LNCAP (cell line): ENCODE data around the gene RPL22.

Experiments
- TF ChIP-seq, protein P1 (sequence below): fragments of 450-650 bp; IDR thresholded peaks from 2 replicates; pipeline ENCODE4 v1.5.1; 2017; ENCODE audit warnings: mild to moderate bottlenecking

RPL22 gene

DNA sequence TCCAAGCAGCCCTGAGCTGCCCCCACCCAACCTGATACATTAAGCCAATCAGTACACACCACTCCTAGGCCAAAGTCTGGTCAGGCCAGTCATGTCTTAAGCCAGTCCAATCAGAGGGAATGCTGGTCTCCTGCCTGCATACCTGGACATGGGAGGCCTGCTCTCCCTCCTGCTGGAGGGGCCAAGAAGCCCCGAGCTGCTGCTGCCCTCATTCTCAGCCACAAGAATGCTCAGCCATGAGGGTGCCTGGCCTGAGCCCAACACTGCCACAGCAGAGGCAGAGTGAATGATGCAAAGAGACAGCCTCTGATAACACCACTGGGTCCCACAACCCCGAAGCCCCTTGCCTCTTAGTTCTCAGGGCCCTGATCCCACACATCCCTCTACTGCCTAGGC, 42.3 kb downstream of the RPL22 start:
- TF ChIP-seq, protein P1, sequence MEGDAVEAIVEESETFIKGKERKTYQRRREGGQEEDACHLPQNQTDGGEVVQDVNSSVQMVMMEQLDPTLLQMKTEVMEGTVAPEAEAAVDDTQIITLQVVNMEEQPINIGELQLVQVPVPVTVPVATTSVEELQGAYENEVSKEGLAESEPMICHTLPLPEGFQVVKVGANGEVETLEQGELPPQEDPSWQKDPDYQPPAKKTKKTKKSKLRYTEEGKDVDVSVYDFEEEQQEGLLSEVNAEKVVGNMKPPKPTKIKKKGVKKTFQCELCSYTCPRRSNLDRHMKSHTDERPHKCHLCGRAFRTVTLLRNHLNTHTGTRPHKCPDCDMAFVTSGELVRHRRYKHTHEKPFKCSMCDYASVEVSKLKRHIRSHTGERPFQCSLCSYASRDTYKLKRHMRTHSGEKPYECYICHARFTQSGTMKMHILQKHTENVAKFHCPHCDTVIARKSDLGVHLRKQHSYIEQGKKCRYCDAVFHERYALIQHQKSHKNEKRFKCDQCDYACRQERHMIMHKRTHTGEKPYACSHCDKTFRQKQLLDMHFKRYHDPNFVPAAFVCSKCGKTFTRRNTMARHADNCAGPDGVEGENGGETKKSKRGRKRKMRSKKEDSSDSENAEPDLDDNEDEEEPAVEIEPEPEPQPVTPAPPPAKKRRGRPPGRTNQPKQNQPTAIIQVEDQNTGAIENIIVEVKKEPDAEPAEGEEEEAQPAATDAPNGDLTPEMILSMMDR, result no peak

DNA sequence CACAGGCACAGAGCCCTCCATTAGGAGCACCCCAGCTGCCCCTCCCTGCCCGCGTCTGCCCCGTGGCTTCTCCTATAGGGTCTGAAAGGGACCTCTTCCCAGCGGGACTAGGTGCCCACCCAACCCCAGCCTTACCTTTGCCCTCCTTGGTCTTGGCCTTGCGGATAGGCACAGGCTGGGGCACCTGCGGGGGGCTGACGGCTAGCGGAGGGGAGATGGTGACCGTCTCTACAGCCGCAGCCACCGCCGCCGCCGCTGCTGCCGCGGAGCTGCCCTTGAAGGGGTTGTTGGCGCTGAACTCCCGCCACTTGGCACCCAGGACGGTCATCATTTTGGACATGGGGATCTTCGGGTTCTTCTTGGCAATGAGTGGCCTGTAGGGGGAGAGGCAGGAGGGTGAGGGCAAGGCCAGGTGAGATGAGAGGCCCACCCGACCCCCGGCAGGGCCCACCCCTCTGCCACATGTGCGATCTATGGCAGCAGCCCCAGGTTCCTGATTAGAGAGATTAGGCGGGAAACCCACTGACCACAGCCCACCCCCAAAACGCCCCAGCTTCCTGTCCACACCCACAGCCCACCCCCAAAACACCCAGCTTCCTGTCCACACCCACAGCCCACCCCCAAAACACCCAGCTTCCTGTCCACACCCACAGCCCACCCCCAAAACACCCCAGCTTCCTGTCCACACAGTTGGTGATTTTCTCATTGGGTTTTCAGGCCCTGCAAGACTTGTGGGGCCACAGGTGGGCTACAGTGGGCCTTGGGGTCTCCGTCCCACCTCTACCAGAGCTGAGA, 44.7 kb downstream of the RPL22 start:
- TF ChIP-seq, protein P1, result no peak

DNA sequence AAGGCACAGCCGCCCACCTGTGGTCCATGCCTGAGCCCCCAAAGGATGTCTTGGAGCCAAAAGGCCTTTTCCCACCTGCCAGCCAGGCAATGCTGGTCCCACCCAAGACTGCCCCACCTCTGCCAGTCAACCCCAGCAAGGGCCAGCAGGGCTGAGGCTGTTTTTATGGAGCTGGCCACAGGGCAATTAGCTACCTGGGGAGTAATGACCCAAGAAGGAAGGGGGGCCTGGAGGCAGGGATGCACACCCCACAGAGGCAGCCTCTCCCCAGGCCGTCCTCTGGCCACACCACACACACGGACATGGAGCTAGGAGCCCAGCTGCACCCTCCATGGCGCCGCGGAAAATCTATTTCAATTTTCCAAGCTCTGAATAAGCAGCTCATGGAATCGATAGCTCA, 46.5 kb downstream of the RPL22 start:
- TF ChIP-seq, protein P1, result no peak

DNA sequence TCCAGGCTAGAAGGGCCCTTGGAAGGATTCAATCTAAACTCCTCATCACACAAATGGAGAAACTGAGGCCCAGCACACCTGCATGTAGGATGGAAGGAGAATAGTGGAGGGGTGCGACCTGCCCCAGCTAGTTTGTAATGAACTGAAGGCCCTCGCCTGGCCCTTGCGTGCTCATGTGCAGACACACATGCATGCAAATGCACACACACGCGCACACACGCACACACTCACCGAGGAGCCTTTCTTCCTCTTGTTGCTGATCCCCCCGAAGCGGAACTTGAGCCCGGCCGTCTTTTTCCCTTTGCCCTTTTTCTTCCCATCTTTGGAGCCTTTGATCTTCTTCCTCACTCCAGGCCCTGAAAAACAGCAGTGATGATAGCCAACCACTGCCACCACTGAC, 47.2 kb downstream of the RPL22 start:
- TF ChIP-seq, protein P1, result no peak

DNA sequence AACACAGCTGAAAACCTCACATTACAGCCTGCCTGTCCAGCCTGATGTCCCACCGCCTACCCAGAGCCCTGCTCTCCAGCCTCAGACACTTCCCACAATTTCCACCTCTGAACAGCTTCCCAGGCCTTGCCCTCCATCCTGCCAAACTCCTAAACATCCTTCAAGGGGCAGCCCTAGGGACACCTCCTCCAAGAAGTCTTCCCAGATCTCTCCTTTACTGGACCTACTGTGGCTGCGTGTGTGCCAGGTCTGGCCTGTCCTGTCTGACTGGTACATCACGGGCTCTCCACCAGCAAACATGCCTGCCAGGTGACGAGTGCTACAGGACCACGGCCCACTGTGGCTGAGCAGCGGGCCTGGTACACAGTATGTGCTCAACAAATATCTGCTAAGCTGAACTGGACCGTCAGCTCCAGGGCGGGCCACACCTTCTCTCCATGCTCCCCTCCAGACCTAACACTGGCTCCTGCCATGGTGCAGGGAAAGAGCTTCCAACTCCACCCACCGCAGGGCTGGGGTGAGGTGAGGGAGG, 48.0 kb downstream of the RPL22 start:
- TF ChIP-seq, protein P1, result no peak

DNA sequence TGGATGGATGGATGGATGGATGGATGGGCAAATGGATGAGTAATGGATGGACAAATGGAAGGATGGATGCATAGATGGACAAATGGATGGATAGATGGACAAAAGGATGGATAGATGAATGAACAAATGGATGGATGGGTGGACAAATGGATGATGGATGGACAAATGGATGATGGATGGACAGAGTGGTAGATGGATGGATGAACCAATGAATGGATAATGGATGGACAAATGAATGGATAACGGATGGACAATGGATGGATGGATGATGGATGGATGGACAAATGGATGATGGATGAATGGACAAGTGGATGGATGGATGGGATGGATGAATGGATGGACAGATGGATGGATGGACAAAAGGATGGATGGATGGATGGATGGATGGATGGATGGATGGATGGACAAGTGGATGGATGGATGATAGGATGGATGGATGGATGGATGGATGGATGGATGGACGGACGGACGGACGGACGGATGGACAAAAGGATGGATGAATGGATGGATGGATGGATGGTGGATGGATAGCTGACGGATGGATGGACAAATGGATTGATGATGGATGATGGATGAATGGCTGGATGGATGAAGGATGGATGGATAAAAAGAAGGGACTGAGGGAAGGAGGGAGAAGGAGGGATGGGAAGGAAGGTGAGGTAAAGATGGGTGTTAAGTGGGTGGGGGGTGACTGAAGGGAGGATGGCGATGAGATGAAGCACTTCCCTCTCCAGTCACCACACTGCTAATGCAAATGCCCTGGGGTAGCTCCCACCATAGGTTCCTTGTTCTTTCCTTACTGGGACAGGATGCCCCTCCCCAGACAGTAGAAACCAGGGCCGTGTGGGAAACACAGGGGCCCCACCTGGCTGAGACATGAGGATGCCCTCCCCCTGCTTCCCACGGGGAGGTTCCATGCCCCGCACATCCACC, 49.1 kb downstream of the RPL22 start:
- TF ChIP-seq, protein P1, result no peak

DNA sequence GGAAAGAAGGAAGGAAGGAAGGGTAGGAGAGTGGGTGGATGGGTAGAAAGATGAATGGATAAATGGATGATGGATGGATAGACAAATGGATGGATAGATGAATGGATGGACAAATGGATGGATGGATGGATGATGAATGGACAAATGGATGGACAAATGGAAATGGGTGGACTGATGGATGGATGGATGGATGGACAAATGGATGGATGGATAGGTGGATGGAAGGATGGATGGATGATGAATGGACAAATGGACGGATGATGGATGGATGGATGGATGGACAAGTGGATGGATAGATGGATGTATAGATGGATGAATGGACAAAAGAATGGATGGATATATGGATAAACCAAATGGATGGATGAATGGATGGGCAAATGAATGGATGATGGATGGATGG, 49.8 kb downstream of the RPL22 start:
- TF ChIP-seq, protein P1, result no peak
